DMS53 (cell line): Measurements from ENCODE around the gene MVB12B.

Experiments
- DNase-seq: peaks from one replicate; lab custom pipeline; 2025; lab: John Stamatoyannopoulos, UW

The MVB12B gene

GRCh38 chr9:126453156-126453963 is 126.7 kb downstream of the MVB12B start:
- DNase-seq: no peak

GRCh38 chr9:126454215-126454614 is 127.6 kb downstream of the MVB12B start:
- DNase-seq: no peak

GRCh38 chr9:126454795-126455194 is 128.2 kb downstream of the MVB12B start:
- DNase-seq: no peak

GRCh38 chr9:126456441-126457174 is 130.0 kb downstream of the MVB12B start:
- no peak for DNase-seq

GRCh38 chr9:126457175-126457547 is 130.5 kb downstream of the MVB12B start:
- no peak for DNase-seq

GRCh38 chr9:126457890-126458289 is 131.3 kb downstream of the MVB12B start:
- DNase-seq: no peak

GRCh38 chr9:126459126-126459525 is 132.5 kb downstream of the MVB12B start:
- no peak for DNase-seq

- DNase-seq: no peak
These were observed 132.9 kb downstream of the MVB12B start for GRCh38 chr9:126459546-126459945.

- DNase-seq: no peak
These were observed 133.6 kb downstream of the MVB12B start for GRCh38 chr9:126459965-126460843.

GRCh38 chr9:126461029-126461428 is 134.4 kb downstream of the MVB12B start:
- DNase-seq: no peak

GRCh38 chr9:126461608-126462007 is 135.0 kb downstream of the MVB12B start:
- no peak for DNase-seq

GRCh38 chr9:126462617-126463016 is 136.0 kb downstream of the MVB12B start:
- no peak for DNase-seq

- peak; percentile 64 for DNase-seq
These were observed 136.8 kb downstream of the MVB12B start for GRCh38 chr9:126463426-126463825.

- DNase-seq: no peak
These were observed 138.2 kb downstream of the MVB12B start for GRCh38 chr9:126464694-126465441.

GRCh38 chr9:126465977-126466376 is 139.3 kb downstream of the MVB12B start:
- DNase-seq: no peak

GRCh38 chr9:126468141-126468825 is 141.7 kb downstream of the MVB12B start:
- DNase-seq: no peak

- no peak for DNase-seq
These were observed 143.8 kb downstream of the MVB12B start for GRCh38 chr9:126470241-126470993.

GRCh38 chr9:126471084-126471624 is 144.5 kb downstream of the MVB12B start:
- no peak for DNase-seq

- no peak for DNase-seq
These were observed 145.7 kb downstream of the MVB12B start for GRCh38 chr9:126472198-126472947.
